GM18861 (cell line): ENCODE measurements around the gene MALRD1.

Experiments
- ATAC-seq: cut with Tn5 transposase; IDR thresholded peaks from one replicate; pipeline ENCODE4 v1.9.1; 2021; ENCODE audit not compliant: unreplicated experiment

The MALRD1 gene

GRCh38 chr10:19332304-19332703 is 283.7 kb downstream of the MALRD1 start:
- ATAC-seq: no peak

GRCh38 chr10:19333631-19334030 is 285.0 kb downstream of the MALRD1 start:
- no peak for ATAC-seq

- ATAC-seq: no peak
Measured at GRCh38 chr10:19347621-19348020, 299.0 kb downstream of the MALRD1 start.

- ATAC-seq: no peak
Measured at GRCh38 chr10:19367176-19367575, 318.6 kb downstream of the MALRD1 start.

GRCh38 chr10:19373988-19374387 is 325.4 kb downstream of the MALRD1 start:
- no peak for ATAC-seq

GRCh38 chr10:19385846-19386450 is 337.3 kb downstream of the MALRD1 start:
- ATAC-seq: no peak

- ATAC-seq: no peak
Measured at GRCh38 chr10:19408924-19409323, 360.3 kb downstream of the MALRD1 start.

- ATAC-seq: no peak
Measured at GRCh38 chr10:19411119-19411518, 362.5 kb downstream of the MALRD1 start.

GRCh38 chr10:19412531-19412930 is 363.9 kb downstream of the MALRD1 start:
- ATAC-seq: no peak

- no peak for ATAC-seq
Measured at GRCh38 chr10:19416164-19416563, 367.6 kb downstream of the MALRD1 start.

GRCh38 chr10:19417740-19418139 is 369.1 kb downstream of the MALRD1 start:
- ATAC-seq: no peak

GRCh38 chr10:19421674-19422073 is 373.1 kb downstream of the MALRD1 start:
- ATAC-seq: no peak

- ATAC-seq: no peak
Measured at GRCh38 chr10:19426034-19426433, 377.4 kb downstream of the MALRD1 start.

GRCh38 chr10:19431622-19432351 is 383.2 kb downstream of the MALRD1 start:
- ATAC-seq: no peak

- ATAC-seq: no peak
Measured at GRCh38 chr10:19449860-19450259, 401.3 kb downstream of the MALRD1 start.

GRCh38 chr10:19451356-19451755 is 402.8 kb downstream of the MALRD1 start:
- no peak for ATAC-seq

- no peak for ATAC-seq
Measured at GRCh38 chr10:19451937-19452336, 403.3 kb downstream of the MALRD1 start.

GRCh38 chr10:19453967-19454366 is 405.4 kb downstream of the MALRD1 start:
- no peak for ATAC-seq

GRCh38 chr10:19461588-19461987 is 413.0 kb downstream of the MALRD1 start:
- ATAC-seq: no peak

GRCh38 chr10:19466709-19467108 is 418.1 kb downstream of the MALRD1 start:
- ATAC-seq: no peak

- no peak for ATAC-seq
Measured at GRCh38 chr10:19468413-19468812, 419.8 kb downstream of the MALRD1 start.

GRCh38 chr10:19469521-19469920 is 420.9 kb downstream of the MALRD1 start:
- ATAC-seq: no peak

GRCh38 chr10:19479854-19480253 is 431.3 kb downstream of the MALRD1 start:
- no peak for ATAC-seq
